ENCODE results near the gene LACC1.

DNA sequence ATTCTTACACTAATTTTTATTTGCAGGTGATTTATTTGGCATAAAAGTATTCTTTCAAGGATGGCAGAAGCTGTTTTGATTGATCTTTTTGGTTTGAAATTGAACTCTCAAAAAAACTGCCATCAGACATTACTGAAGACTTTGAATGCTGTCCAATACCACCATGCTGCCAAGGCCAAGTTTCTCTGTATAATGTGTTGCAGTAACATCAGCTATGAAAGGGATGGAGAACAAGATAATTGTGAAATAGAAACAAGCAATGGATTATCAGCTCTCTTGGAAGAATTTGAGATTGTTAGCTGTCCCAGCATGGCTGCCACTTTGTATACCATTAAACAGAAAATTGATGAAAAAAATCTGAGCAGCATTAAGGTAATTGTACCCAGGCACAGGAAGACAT lies 1.2 kb downstream of the LACC1 start:
- TF ChIP-seq, protein P1, sequence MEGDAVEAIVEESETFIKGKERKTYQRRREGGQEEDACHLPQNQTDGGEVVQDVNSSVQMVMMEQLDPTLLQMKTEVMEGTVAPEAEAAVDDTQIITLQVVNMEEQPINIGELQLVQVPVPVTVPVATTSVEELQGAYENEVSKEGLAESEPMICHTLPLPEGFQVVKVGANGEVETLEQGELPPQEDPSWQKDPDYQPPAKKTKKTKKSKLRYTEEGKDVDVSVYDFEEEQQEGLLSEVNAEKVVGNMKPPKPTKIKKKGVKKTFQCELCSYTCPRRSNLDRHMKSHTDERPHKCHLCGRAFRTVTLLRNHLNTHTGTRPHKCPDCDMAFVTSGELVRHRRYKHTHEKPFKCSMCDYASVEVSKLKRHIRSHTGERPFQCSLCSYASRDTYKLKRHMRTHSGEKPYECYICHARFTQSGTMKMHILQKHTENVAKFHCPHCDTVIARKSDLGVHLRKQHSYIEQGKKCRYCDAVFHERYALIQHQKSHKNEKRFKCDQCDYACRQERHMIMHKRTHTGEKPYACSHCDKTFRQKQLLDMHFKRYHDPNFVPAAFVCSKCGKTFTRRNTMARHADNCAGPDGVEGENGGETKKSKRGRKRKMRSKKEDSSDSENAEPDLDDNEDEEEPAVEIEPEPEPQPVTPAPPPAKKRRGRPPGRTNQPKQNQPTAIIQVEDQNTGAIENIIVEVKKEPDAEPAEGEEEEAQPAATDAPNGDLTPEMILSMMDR (IDR thresholded peaks at IDR 0.05), result no peak
- TF ChIP-seq POLR2A (IDR thresholded peaks at IDR 0.05), result no peak
